GM21447 (cell line): ENCODE results near the gene ARHGAP18.

ENCODE experiments used
- ATAC-seq: cut with Tn5 transposase; IDR thresholded peaks from one replicate; pipeline ENCODE4 v1.9.1; 2021; ENCODE audit not compliant: unreplicated experiment

The ARHGAP18 gene

DNA sequence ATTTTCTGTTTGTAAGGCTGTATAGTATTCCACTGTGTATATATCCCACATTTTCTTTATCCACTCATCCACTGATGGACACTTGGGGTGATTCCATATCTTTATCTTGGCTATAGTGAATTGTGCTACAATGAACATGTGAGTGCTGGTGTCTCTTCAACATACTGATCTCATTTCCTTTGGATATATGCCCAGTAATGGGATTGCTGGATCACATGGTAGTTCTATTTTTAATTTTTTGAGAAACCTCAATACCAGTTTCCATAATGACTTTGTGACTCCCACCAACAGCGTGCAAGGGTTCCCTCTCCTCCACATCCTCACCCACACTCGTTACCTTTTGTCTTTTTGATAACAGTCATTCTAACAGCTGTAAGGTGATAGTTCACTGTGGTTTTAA is 166.0 kb downstream of the ARHGAP18 start:
- ATAC-seq: no peak

DNA sequence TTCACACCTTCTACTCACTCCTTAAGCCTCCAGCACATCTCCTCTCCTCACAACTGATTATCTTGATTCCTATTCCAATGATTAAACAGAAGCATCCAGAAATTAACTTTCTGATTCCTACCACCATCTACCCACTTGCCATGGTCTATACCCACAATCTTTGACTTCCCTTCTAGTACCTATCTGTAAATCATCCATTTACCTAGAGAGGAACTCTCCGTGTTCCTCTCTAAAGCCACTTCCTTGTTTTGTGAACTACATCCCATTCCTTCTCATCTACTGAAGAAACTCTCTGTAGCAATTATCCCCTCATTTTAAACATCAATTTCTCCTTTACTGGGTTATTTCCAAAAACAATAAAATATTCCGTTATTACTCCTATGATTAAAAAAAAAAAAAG is 167.3 kb downstream of the ARHGAP18 start:
- no peak for ATAC-seq

DNA sequence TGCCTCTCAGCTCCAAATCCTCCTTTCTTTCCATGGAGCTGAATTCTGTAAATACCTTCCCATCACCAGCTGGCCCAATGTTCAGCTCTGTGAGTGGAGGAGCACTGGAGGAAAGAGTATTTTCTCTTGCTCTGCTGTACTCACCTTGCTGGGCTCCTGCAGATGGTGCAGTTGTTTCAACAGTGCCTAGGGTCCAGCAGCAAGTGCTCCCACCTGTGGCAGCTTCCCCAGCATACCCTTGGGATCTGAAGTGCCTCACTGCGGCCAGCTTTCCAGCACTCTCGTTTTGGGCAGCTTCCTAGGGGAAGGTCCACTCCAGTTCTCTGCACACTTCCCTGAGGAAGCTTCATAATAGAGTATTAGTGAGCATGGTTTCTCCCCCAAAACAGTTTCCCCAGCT is 170.9 kb downstream of the ARHGAP18 start:
- ATAC-seq: no peak

DNA sequence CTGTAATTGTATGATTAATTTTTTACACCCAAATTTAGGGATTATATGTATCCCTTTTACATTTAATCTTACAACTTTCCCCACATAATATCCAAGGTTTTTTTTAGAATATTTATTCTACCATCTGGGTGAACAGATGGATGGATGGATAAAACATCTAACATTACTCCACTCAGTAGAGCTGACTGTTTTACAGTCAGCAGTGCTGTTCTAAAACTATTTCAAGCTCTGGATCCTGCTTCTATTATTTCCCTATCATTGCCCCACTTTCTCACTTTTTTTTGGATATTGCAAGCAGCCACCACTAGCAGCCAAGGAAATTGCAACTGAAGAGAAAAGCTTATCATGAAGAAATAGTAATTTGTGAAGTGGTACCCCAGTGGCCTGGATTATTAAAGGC is 173.7 kb downstream of the ARHGAP18 start:
- no peak for ATAC-seq

DNA sequence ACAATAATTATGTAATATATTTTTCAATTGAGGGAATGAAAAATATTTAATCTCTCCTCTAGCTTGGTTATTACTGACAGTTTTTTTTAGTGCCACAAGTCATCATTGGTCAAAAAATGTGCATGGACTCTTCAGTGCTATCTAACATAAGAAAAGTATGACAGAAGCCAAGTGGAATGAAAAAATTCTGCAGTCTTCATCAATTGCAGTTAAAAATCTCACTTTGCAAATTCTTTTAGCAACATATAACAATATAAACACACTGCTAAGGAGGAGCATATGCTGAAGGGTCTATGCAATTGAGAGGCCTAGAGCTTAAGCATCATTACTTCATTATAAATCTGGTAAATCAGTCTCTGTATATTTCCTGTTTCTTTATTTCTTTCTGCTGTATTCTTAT is 175.1 kb downstream of the ARHGAP18 start:
- ATAC-seq: no peak
